ENCODE results near the gene POLR2H. TPM values are rescaled to one million over a fixed set of nuclear protein-coding genes. Genes with fewer than 3 reads are reported as not detected.

The POLR2H gene
- polyA plus RNA-seq, 1 experiment: 72.0 TPM

DNA sequence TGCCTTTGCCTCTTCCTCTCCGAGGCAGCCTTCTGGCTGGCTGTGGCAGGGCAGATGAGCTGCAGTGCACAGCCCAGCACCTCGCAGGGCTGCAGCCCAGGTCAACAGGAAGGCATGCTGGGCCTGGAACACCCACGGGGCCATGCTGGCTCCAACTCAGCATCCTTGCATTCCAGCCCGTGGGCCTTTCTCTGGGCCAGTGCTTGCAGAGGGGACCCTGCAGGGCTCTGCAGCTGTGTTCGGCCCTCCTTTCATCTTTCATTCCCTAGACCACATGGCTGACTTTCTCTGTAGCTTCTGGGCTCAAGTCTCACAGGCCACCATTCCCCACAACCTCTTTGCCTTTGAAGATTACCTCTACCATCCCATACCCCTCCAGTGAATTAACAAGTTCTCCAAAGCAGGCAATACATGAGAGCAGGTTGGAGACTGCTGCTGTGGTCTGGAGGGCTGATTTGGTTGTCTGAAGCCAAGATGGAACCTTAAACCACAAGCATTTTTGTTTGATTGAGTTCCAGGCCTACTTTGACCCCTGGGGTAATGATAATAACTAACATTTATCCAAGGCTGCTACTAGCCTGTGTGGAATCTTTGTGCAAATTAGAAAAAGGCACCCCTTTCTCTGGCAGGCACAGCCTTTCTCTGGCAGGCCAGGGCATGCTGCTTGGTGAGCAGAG, 18.2 kb upstream of the POLR2H start:
- no peak overlapping the region for H3K4me3 ChIP-seq (ENCODE audit: low read depth, low read length)
- POLR2A ChIA-PET: interaction anchor here (0.6 to 0.7 kb wide), 2 partner anchors 15 to 328 kb away, joined by 8 to 20 read pairs; no protein-coding TSS in a partner anchor
- peaks cover 10% of the 10 kb centered on the region for H3K36me3 ChIP-seq (ENCODE audit: control insufficient read depth, insufficient read depth, low read length)
- no peak for TF ChIP-seq CTCF (IDR thresholded peaks at IDR 0.05; ENCODE audit: insufficient read depth, low read depth, low read length)
- DNase-seq (ENCODE audit: low read depth): no peak
- CTCF ChIA-PET: interaction anchor here (10.5 kb wide), 1 partner anchor 11 kb away, joined by 65 read pairs; no protein-coding TSS in a partner anchor
- H3K27me3 ChIP-seq (ENCODE audit: control insufficient read depth, insufficient read depth, low read length): no peaks in the 10 kb centered on the region

- no peak for TF ChIP-seq CTCF (IDR thresholded peaks at IDR 0.05; ENCODE audit: insufficient read depth, low read depth, low read length)
- Histone ChIP-seq H3K36me3 (ENCODE audit: control insufficient read depth, insufficient read depth, low read length) (peaks cover 10% of the 10 kb centered on the region), H3K4me3 (ENCODE audit: low read depth, low read length) (no peak overlapping the region), H3K27me3 (ENCODE audit: control insufficient read depth, insufficient read depth, low read length) (no peaks in the 10 kb centered on the region)
- DNase-seq (ENCODE audit: low read depth): no peak
- ChIA-PET POLR2A (no interaction called here), CTCF (interaction anchor here (1.0 to 10.5 kb wide), 9 partner anchors 8 to 456 kb away, joined by 3 to 65 read pairs (median 5); partner anchors contain the start of gene FAM131A)
Observed at GRCh38 chr3:184344579-184345316, 16.8 kb upstream of the POLR2H start.

GRCh38 chr3:184345317-184346144, 16.0 kb upstream of the POLR2H start:
- Histone ChIP-seq H3K27me3 (ENCODE audit: control insufficient read depth, insufficient read depth, low read length) (no peaks in the 10 kb centered on the region), H3K4me3 (ENCODE audit: low read depth, low read length) (no peak overlapping the region), H3K36me3 (ENCODE audit: control insufficient read depth, insufficient read depth, low read length) (peaks cover 10% of the 10 kb centered on the region)
- ChIA-PET CTCF (interaction anchor here (0.7 to 10.5 kb wide), 11 partner anchors 8 to 455 kb away, joined by 3 to 65 read pairs (median 5); partner anchors contain the start of gene FAM131A), POLR2A (interaction anchor here (0.6 kb wide), 1 partner anchor 23 kb away, joined by 3 read pairs; no protein-coding TSS in a partner anchor)
- TF ChIP-seq CTCF (IDR thresholded peaks at IDR 0.05; ENCODE audit: insufficient read depth, low read depth, low read length): peak; percentile 64
- no peak for DNase-seq (ENCODE audit: low read depth)

DNA sequence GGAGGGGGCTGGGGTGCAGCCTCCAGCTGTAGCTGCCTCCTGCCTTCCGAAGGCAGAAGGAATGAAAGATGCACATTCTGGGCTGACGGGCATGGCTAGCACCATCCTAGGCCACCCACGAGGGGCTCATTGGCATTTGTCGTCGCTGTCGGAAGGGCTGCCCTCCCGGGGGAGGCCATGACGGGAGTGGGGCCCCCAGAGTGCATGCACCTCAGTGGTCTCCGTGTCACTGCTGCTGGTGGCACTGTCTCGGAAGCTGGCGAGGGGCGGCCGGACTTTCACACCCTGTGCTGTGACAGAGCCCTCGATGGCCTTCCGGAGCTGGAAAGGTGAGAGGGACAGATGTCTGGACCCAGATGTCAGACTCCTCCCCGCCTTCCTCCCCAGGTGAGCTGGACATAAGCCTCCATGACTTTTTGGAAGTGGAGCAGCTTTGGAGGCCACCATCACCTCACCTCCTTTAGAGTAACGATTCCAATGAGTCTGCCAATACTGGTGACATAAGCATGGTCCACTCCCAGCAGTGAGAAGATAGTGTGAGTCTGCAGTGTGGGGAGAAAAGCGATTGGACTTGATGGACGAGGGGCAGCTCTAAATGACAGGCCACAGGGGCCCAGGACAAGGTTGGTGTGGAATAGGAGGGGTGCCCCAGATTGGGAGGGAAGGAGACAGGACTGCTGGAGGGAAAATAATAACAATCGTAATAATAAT, 14.9 kb upstream of the POLR2H start:
- Histone ChIP-seq H3K4me3 (ENCODE audit: low read depth, low read length) (no peak overlapping the region), H3K27me3 (ENCODE audit: control insufficient read depth, insufficient read depth, low read length) (no peaks in the 10 kb centered on the region), H3K36me3 (ENCODE audit: control insufficient read depth, insufficient read depth, low read length) (peaks cover 8% of the 10 kb centered on the region)
- POLR2A ChIA-PET: no interaction called here
- TF ChIP-seq CTCF (IDR thresholded peaks at IDR 0.05; ENCODE audit: insufficient read depth, low read depth, low read length): no peak
- DNase-seq (ENCODE audit: low read depth): no peak
- CTCF ChIA-PET: interaction anchor here (1.6 to 10.5 kb wide), 2 partner anchors 8 to 25 kb away, joined by 4 to 65 read pairs; no protein-coding TSS in a partner anchor
